HTR-8/SVneo (cell line): ENCODE measurements around the gene TMEM258.

Source experiments
- DNase-seq: peaks from one replicate; pipeline ENCODE4 v3.0.0; 2011; ENCODE audit warnings: low spot score, mixed read lengths; ENCODE audit not compliant: insufficient read length
- FAIRE-seq: peaks from 2 replicates; lab custom pipeline; 2011; peaks lifted over from hg19 to GRCh38; lab: Jason Lieb, UNC

TMEM258 gene

GRCh38 chr11:61826930-61827570 lies 34.7 kb upstream of the TMEM258 start:
- FAIRE-seq (no peak), DNase-seq (no peak)

- DNase-seq (no peak), FAIRE-seq (no peak)
These were observed 27.8 kb upstream of the TMEM258 start for GRCh38 chr11:61820174-61820573.

- DNase-seq (no peak), FAIRE-seq (no peak)
These were observed 25.2 kb upstream of the TMEM258 start for GRCh38 chr11:61817471-61818202.

GRCh38 chr11:61816736-61817455 lies 24.5 kb upstream of the TMEM258 start, which contains the start of gene FADS1:
Gene FADS1 (minus strand): TSS chr11:61817003. CDS start chr11:61816929, 74 bp downstream.
- FAIRE-seq: no peak
- peak; percentile 91 for DNase-seq

GRCh38 chr11:61815790-61816735 lies 23.7 kb upstream of the TMEM258 start:
- DNase-seq: no peak

GRCh38 chr11:61814958-61815789 lies 22.8 kb upstream of the TMEM258 start:
- peak; percentile 31 for FAIRE-seq

More at GRCh38 chr11:61815790-61816735, 23.7 kb upstream of the TMEM258 start:
- FAIRE-seq: no peak

GRCh38 chr11:61814247-61814957 lies 22.0 kb upstream of the TMEM258 start:
- DNase-seq (no peak), FAIRE-seq (no peak)

More at GRCh38 chr11:61814958-61815789, 22.8 kb upstream of the TMEM258 start:
- DNase-seq: peak; percentile 97

GRCh38 chr11:61812736-61813411 lies 20.5 kb upstream of the TMEM258 start:
- DNase-seq (no peak), FAIRE-seq (no peak)

GRCh38 chr11:61811831-61812230 lies 19.4 kb upstream of the TMEM258 start:
- FAIRE-seq: no peak
- no peak for DNase-seq

GRCh38 chr11:61810671-61811175 lies 18.3 kb upstream of the TMEM258 start:
- FAIRE-seq: no peak
- no peak for DNase-seq

- no peak for FAIRE-seq
- DNase-seq: no peak
These were observed 14.4 kb upstream of the TMEM258 start for GRCh38 chr11:61806785-61807184.

GRCh38 chr11:61805146-61805545 lies 12.7 kb upstream of the TMEM258 start:
- no peak for FAIRE-seq
- DNase-seq: no peak

GRCh38 chr11:61803889-61804647 lies 11.7 kb upstream of the TMEM258 start:
- DNase-seq (no peak), FAIRE-seq (no peak)

- no peak for FAIRE-seq
- no peak for DNase-seq
These were observed 10.2 kb upstream of the TMEM258 start for GRCh38 chr11:61802605-61803004.

- no peak for FAIRE-seq
- no peak for DNase-seq
These were observed 8.2 kb upstream of the TMEM258 start for GRCh38 chr11:61800331-61801281.
